ENCODE data around the gene COX6A1.
A peak's percentile ranks its signal among the peaks of the same experiment; 100 is the strongest.

Gene COX6A1

DNA sequence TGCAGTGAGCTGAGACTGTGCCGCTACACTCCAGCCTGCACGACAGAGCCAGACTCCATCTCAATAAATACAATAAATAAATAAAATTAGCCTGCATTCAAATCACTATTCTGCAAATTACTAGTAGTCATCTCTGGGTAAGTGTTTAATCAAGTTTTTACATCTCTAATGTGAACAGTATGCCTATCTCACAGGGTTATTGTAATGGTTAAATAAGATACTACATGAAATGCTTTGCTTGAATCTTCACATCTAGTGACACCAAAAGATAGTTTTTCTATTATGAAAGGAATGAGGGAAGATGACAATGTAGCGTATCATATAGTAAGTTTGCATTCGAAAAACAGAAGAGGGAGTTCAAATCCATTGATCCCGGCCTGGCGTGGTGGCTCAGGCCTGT, 29.5 kb downstream of the COX6A1 start:
- no peak overlapping the region for H3K4me3 ChIP-seq (ENCODE audit: insufficient read depth, low read depth, low read length)
- peaks cover 12% of the 10 kb centered on the region for H3K4me1 ChIP-seq (ENCODE audit: control insufficient read depth, insufficient read depth, low read length)
- H3K27me3 ChIP-seq (ENCODE audit: control insufficient read depth, insufficient read depth, low read length, poor library complexity, severe bottlenecking) = no peaks in the 10 kb centered on the region
- H3K9me3 ChIP-seq (ENCODE audit: control insufficient read depth, low read length) = no peaks in the 10 kb centered on the region
- 94 to 96% methylated on average over 6 of the region's 6 CpGs for WGBS, 2 experiments
- no peak overlapping the region for H3K27ac ChIP-seq (ENCODE audit: insufficient read depth, low read depth, low read length, poor library complexity, severe bottlenecking)
- H3K36me3 ChIP-seq (ENCODE audit: control insufficient read depth, insufficient read depth, low read length) = peaks cover 32% of the 10 kb centered on the region

DNA sequence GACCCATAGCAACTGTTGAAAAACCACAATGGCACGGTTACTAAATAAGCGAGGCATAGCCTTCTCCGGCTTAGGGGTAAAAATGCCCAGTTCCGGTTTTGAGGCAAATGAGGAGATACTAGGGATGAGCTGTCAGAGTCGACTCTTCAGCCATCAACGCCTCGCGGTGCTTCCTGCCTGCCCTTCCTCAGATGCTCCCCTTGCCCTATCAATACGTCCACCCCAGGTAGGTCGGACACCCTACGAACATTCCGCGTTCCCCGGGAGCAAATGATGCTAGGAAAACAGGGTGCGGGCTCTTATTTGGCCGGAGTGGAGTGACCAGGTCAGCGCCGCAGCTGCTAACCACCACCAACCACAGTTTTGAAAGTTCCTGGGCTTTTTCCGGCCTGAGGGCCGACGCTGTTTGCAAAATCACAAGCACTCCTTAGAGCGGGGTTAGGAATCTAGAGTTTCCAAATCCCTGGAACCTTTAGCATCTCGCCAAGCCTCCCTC, 30.5 kb downstream of the COX6A1 start:
- Histone ChIP-seq H3K4me1 (ENCODE audit: control insufficient read depth, insufficient read depth, low read length) (peaks cover 12% of the 10 kb centered on the region), H3K4me3 (ENCODE audit: insufficient read depth, low read depth, low read length) (peak overlapping the region; percentile 90), H3K27me3 (ENCODE audit: control insufficient read depth, insufficient read depth, low read length, poor library complexity, severe bottlenecking) (no peaks in the 10 kb centered on the region), H3K9me3 (ENCODE audit: control insufficient read depth, low read length) (no peaks in the 10 kb centered on the region), H3K27ac (ENCODE audit: insufficient read depth, low read depth, low read length, poor library complexity, severe bottlenecking) (peak overlapping the region; percentile 71), H3K36me3 (ENCODE audit: control insufficient read depth, insufficient read depth, low read length) (peaks cover 25% of the 10 kb centered on the region)
- 5% methylated on average over 23 of the region's 23 CpGs for WGBS, 2 experiments

DNA sequence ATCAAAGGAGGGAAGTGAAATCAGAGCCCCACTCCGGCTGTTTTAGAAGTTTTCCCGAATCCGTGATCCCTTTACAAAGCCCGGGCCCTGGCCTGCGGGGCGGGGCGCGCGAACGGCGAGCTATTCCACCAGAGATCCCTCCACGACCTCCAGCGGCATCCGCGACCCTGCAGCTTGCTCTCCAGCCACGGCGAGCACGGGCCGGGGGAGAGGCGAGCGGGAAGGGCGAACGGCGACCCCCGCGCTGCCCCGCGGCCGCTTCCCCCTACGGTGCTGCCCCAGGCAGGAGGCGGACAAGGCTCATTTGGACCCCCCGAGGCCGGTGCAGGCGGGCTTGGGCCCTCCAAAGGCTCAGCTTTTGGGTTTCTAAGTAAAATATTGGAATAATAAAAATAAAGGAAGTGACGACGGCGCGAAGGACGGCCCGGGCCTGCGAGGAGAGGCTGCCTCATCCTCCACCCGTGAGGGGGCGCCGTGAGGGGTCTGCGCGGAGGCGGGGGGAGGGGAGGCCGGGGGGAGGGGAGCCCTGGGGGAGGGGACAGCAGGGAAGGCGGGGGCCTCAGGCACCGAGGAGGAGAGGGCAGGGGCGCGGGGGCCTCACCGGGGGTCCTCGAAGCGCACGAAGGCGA, 31.0 kb downstream of the COX6A1 start:
- no peaks in the 10 kb centered on the region for H3K27me3 ChIP-seq (ENCODE audit: control insufficient read depth, insufficient read depth, low read length, poor library complexity, severe bottlenecking)
- H3K36me3 ChIP-seq (ENCODE audit: control insufficient read depth, insufficient read depth, low read length) = peaks cover 19% of the 10 kb centered on the region
- H3K4me1 ChIP-seq (ENCODE audit: control insufficient read depth, insufficient read depth, low read length) = peaks cover 12% of the 10 kb centered on the region
- peak overlapping the region; percentile 90 for H3K4me3 ChIP-seq (ENCODE audit: insufficient read depth, low read depth, low read length)
- H3K27ac ChIP-seq (ENCODE audit: insufficient read depth, low read depth, low read length, poor library complexity, severe bottlenecking) = peak overlapping the region; percentile 89
- WGBS, 2 experiments = 0% methylated on average over 53 to 57 of the region's 57 CpGs
- no peaks in the 10 kb centered on the region for H3K9me3 ChIP-seq (ENCODE audit: control insufficient read depth, low read length)

DNA sequence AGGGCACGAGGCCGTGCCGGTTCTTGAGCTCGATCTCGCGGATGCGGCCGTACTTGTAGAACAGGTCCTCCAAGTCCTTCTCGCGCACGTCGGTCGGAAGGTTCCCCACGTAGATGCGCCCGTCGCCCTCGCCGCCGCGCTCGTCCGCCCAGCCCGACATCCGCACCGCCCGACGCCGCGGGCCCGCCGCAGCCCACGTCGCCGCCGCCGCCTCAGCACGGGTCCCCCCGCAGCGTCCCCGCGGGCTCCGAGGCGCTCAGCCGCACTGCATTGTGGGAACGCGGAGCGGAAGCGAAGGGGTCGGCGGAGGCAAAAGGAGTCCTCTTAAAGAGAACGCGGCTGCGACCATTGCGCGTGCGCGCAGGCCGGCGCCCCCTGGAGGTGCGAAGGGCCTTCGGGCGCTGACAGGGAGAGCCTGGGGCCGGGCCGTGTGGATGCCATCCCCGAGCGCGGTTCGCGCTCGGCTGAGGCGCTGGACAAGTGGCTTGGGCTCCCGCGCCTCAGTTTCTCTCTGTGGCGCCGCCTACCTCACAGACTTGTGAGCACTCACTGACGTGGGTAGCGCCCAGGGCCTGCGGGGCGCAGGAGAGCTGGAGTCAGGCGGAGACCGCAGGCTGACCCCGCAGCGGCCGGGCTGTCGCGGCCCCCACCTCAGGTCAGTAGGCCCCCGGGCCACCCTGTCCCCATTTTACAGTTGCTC, 31.7 kb downstream of the COX6A1 start, which contains the start of gene SRSF9:
Gene SRSF9, minus strand, starts transcription at position 299 of the 700 bp plus-strand sequence. Its CDS starts 139 bp downstream, at position 160.
- Histone ChIP-seq H3K27ac (ENCODE audit: insufficient read depth, low read depth, low read length, poor library complexity, severe bottlenecking) (peak within 1 kb of the TSS; percentile 89), H3K9me3 (ENCODE audit: control insufficient read depth, low read length) (no peaks in the 10 kb centered on the region), H3K27me3 (ENCODE audit: control insufficient read depth, insufficient read depth, low read length, poor library complexity, severe bottlenecking) (no peaks in the 10 kb centered on the region), H3K36me3 (ENCODE audit: control insufficient read depth, insufficient read depth, low read length) (peaks cover 16% of the 10 kb centered on the region), H3K4me1 (ENCODE audit: control insufficient read depth, insufficient read depth, low read length) (peaks cover 12% of the 10 kb centered on the region), H3K4me3 (ENCODE audit: insufficient read depth, low read depth, low read length) (peak within 1 kb of the TSS; percentile 90)
- WGBS, 2 experiments = 0% methylated on average over 88 of the region's 88 CpGs

DNA sequence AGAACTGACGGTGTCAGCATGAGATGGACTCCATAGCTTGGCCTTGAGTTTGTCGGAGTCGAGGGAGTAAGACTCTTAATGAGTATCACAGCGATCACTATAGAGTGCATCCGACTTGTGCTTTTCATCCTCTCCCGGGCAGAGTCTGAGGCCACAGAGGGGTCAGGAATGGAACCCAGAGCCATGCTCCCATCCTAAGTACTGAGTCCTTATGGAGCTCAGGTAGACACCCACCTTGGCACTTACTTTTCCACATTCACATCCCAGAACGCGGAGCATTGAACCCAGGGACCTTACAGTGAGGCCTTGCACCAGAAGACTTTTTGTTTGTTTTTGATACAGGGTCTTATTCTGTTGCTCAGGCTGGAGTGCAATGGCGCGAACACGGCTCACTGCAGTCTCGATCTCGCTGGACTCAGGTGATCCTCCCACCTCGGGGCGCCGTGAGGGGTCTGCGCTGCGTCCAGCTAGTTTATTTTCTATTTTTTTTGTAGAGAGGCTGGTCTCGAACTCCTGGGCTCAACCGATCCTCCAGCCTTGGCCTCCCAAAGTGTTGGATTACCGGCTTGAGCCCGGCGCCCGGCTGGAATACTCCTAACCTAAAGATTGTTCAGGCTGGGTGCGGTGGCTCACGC, 32.4 kb downstream of the COX6A1 start:
- no peaks in the 10 kb centered on the region for H3K27me3 ChIP-seq (ENCODE audit: control insufficient read depth, insufficient read depth, low read length, poor library complexity, severe bottlenecking)
- H3K9me3 ChIP-seq (ENCODE audit: control insufficient read depth, low read length) = no peaks in the 10 kb centered on the region
- H3K4me3 ChIP-seq (ENCODE audit: insufficient read depth, low read depth, low read length) = peak overlapping the region; percentile 90
- H3K27ac ChIP-seq (ENCODE audit: insufficient read depth, low read depth, low read length, poor library complexity, severe bottlenecking) = no peak overlapping the region
- peaks cover 12% of the 10 kb centered on the region for H3K4me1 ChIP-seq (ENCODE audit: control insufficient read depth, insufficient read depth, low read length)
- peaks cover 9% of the 10 kb centered on the region for H3K36me3 ChIP-seq (ENCODE audit: control insufficient read depth, insufficient read depth, low read length)
- 69 to 72% methylated on average over 26 of the region's 26 CpGs for WGBS, 2 experiments

DNA sequence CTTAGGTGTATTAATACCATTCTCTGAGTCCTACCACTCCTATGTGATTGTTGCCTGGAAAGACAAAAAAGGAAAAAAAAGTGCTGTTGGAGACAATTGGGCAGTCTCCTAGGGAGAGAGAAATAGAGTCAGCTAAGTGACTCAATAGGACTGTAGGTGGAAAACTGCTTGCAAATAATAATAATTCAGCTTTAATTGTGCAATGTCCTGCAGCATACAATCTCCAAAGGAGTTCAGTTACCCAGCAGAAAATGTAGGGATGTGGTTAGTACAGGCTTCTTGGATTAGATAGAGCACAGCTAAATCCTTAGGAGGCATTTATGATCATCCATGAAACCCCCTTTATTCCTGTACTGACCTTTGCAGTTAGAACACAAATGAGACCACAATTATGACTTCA, 34.6 kb downstream of the COX6A1 start:
- H3K27ac ChIP-seq (ENCODE audit: insufficient read depth, low read depth, low read length, poor library complexity, severe bottlenecking) = no peak overlapping the region
- H3K4me1 ChIP-seq (ENCODE audit: control insufficient read depth, insufficient read depth, low read length) = peaks cover 4% of the 10 kb centered on the region
- H3K27me3 ChIP-seq (ENCODE audit: control insufficient read depth, insufficient read depth, low read length, poor library complexity, severe bottlenecking) = no peaks in the 10 kb centered on the region
- no peaks in the 10 kb centered on the region for H3K9me3 ChIP-seq (ENCODE audit: control insufficient read depth, low read length)
- H3K4me3 ChIP-seq (ENCODE audit: insufficient read depth, low read depth, low read length) = no peak overlapping the region
- H3K36me3 ChIP-seq (ENCODE audit: control insufficient read depth, insufficient read depth, low read length) = peaks cover 1% of the 10 kb centered on the region

DNA sequence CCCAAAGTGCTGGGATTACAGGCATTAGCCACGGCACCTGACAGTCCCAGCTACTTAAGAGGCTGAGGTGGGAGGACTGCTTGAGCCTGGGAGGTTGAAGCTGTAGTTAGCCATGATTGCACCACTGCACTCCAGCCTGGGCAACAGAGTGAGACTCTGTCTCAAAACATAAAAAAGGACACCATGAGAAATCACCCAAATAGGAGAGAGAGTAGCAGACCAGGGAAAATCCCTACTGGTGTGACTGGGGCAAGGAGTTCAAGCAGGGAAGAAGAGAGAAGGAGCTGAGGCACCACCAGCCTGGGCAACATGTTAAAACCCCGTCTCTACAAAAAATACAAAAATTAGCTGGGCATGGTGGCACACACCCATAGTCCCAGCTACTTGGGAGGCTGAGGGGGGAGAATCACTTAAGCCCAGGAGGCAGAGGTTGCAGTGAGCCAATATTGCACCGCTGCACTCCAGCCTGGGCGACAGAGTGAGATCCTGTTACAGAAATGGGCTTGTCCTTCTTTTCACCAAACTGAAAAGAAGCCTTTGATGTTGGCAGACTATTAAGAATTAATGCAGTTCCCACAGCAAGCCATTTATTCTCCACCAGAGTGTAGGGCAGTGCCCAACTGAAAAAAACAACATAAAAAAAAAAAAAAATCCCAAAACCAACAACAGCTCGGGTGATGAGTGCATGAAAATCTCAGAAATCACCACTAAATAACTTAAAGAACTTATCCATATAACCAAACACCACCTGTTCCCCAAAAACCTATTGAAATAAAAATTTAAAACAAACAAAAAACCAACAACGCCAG, 36.1 kb downstream of the COX6A1 start:
- H3K27ac ChIP-seq (ENCODE audit: insufficient read depth, low read depth, low read length, poor library complexity, severe bottlenecking) = no peak overlapping the region
- no peaks in the 10 kb centered on the region for H3K4me1 ChIP-seq (ENCODE audit: control insufficient read depth, insufficient read depth, low read length)
- H3K9me3 ChIP-seq (ENCODE audit: control insufficient read depth, low read length) = no peaks in the 10 kb centered on the region
- 88 to 92% methylated on average over 6 of the region's 6 CpGs for WGBS, 2 experiments
- H3K4me3 ChIP-seq (ENCODE audit: insufficient read depth, low read depth, low read length) = no peak overlapping the region
- no peaks in the 10 kb centered on the region for H3K36me3 ChIP-seq (ENCODE audit: control insufficient read depth, insufficient read depth, low read length)
- no peaks in the 10 kb centered on the region for H3K27me3 ChIP-seq (ENCODE audit: control insufficient read depth, insufficient read depth, low read length, poor library complexity, severe bottlenecking)

DNA sequence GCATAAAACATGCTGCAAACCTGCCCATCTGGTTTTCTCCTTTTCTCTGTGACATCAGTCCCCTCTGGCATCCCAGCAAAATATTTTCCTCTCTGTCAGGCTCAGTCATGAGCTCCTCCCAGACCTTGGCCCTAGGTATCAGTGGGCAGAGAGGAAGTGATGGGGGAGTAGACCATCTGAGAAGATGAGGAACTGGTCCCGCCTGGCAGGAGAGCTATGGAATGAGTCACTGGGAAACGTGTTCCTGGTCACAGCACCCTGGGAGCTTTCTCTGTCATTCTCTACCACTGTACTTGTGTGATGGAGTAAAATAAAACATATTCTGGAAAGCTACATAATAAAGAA, 36.7 kb downstream of the COX6A1 start:
- no peaks in the 10 kb centered on the region for H3K9me3 ChIP-seq (ENCODE audit: control insufficient read depth, low read length)
- 47 to 51% methylated on average over 2 of the region's 2 CpGs for WGBS, 2 experiments
- H3K4me3 ChIP-seq (ENCODE audit: insufficient read depth, low read depth, low read length) = no peak overlapping the region
- H3K36me3 ChIP-seq (ENCODE audit: control insufficient read depth, insufficient read depth, low read length) = no peaks in the 10 kb centered on the region
- no peaks in the 10 kb centered on the region for H3K27me3 ChIP-seq (ENCODE audit: control insufficient read depth, insufficient read depth, low read length, poor library complexity, severe bottlenecking)
- no peak overlapping the region for H3K27ac ChIP-seq (ENCODE audit: insufficient read depth, low read depth, low read length, poor library complexity, severe bottlenecking)
- H3K4me1 ChIP-seq (ENCODE audit: control insufficient read depth, insufficient read depth, low read length) = no peaks in the 10 kb centered on the region

DNA sequence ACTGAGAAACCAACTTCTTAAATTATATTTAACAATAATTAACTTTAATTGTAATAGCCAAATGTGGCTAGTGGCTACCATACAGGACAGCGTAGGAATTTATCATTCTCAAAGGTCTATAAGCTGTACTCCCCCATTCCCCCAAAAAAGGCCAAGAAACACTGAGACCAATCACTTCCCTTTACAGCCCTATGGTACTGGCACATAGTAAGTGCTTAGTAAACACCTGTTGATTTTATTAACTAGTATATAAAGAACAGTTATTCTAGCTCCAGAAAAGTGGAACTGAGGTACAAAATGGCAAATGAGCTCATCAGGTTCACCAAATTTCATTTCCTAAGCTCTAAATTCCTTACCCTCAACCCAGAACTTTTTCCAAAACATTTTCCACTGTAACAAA, 37.7 kb downstream of the COX6A1 start:
- Histone ChIP-seq H3K27me3 (ENCODE audit: control insufficient read depth, insufficient read depth, low read length, poor library complexity, severe bottlenecking) (no peaks in the 10 kb centered on the region), H3K9me3 (ENCODE audit: control insufficient read depth, low read length) (no peaks in the 10 kb centered on the region), H3K36me3 (ENCODE audit: control insufficient read depth, insufficient read depth, low read length) (no peaks in the 10 kb centered on the region), H3K4me3 (ENCODE audit: insufficient read depth, low read depth, low read length) (no peak overlapping the region), H3K27ac (ENCODE audit: insufficient read depth, low read depth, low read length, poor library complexity, severe bottlenecking) (no peak overlapping the region), H3K4me1 (ENCODE audit: control insufficient read depth, insufficient read depth, low read length) (no peaks in the 10 kb centered on the region)
- 89 to 100% methylated on average over 1 of the region's 1 CpG for WGBS, 2 experiments

DNA sequence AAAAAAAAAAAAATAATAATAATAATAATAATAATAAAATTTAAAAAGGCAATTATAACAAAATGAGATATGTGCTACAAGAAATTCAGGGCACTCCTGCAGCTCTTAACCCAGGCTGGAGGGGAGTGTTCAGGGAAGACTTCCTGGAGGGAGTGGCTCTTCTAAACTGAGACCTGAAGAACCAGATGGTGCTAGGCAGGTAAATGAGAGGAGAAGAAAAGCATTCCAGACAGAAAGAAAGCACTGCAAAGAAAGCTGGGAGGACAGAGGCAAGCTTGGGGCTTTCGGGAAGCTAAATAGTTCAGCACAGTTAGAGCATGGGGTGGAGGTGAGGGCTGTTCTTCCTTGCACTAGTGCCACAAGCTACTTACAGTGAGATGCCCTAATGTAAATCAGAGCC, 41.5 kb downstream of the COX6A1 start:
- Histone ChIP-seq H3K36me3 (ENCODE audit: control insufficient read depth, insufficient read depth, low read length) (no peaks in the 10 kb centered on the region), H3K4me3 (ENCODE audit: insufficient read depth, low read depth, low read length) (no peak overlapping the region), H3K9me3 (ENCODE audit: control insufficient read depth, low read length) (no peaks in the 10 kb centered on the region), H3K27me3 (ENCODE audit: control insufficient read depth, insufficient read depth, low read length, poor library complexity, severe bottlenecking) (no peaks in the 10 kb centered on the region), H3K27ac (ENCODE audit: insufficient read depth, low read depth, low read length, poor library complexity, severe bottlenecking) (no peak overlapping the region), H3K4me1 (ENCODE audit: control insufficient read depth, insufficient read depth, low read length) (no peaks in the 10 kb centered on the region)
- WGBS, 2 experiments = 77 to 79% methylated on average over 1 of the region's 1 CpG
